Adipose tissue (tissue), 3 donors: ENCODE results near the gene RGS4. TPM values are rescaled to one million over a fixed set of nuclear protein-coding genes. Genes with fewer than 3 reads are reported as not detected.

ENCODE experiments used
- H3K27ac ChIP-seq: one replicate; pipeline ENCODE4 v1.5.1; 2013; ENCODE audit warnings: low read depth, low read length
- WGBS, 3 donors: extraction: QIAGEN DNeasy Blood & Tissue Kit; methylation state at CpG; one replicate each; pipeline ENCODE4 v1.1.7; 2013; 5-methylcytosine and 5-hydroxymethylcytosine counted together
- polyA plus RNA-seq, 3 donors: library from polyadenylated mRNA; stranded (reverse); fragments of 200-250 nt; gene quantifications; one replicate each; pipeline ENCODE4 v1.2.3, GENCODE V29; 2013
- donor health status: healthy with polysubstance abuse.
- donor health status: Bipolar disorder and iron deficiency.
- donor health status: healthy.

The RGS4 gene
- 1 to 10 TPM in 2 of 3 donors, under 1 TPM in 1; 0.93 to 8.4 (median 5.8) TPM for polyA plus RNA-seq

DNA sequence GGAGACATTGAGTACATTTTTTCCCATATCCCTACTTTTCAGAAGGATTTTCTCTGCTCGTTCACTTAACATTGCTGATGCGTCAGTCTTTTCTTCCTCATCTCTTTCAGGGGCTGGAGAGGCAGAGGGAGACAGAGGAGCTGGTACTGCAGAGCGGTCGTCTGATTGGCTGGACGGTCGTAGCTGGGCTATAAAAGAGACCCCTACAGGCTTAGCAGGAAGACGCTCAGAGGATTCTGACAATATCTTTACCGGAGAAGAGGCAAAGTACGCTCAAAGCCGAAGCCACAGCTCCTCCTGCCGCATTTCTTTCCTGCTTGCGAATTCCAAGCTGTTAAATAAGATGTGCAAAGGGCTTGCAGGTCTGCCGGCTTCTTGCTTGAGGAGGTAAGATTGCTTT lies at the start of gene RGS4:
Gene RGS4 (plus strand): TSS at position 220 of the 400 bp plus-strand sequence. CDS start 124 bp downstream, at position 344.
- no peak within 1 kb of the TSS for H3K27ac ChIP-seq
- 0 to 3% (median 3%) methylated on average over 13 of the region's 13 CpGs for WGBS, 3 donors

DNA sequence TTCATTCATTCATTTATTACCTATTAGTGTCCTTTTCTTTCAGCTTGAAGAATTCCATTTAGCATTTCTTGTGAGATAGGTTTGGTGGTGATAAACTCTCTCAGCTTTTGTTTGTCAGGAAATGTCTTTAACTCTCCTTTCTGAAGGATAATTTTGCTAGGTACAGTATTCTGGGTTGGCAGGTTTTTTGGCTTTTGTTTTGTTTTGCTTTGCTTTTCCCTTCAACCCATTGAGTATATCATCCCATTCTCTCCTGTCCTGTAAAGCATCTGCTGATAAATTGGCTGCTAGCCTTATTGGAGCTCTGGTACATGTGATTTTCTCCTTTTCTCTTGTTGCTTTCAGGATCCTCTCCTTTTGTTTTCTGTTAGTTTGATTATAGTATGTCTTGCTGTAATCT lies 47.0 kb upstream of the RGS4 start:
- no peak overlapping the region for H3K27ac ChIP-seq

GRCh38 chr1:163027610-163028009 lies 41.6 kb upstream of the RGS4 start:
- no peak overlapping the region for H3K27ac ChIP-seq

- H3K27ac ChIP-seq, result no peak overlapping the region
- WGBS, 3 donors, result 79 to 83% (median 81%) methylated on average over 5 of the region's 5 CpGs
These were observed 39.3 kb upstream of the RGS4 start for GRCh38 chr1:163029901-163030300.

- 46 to 77% (median 54%) methylated on average over 3 of the region's 3 CpGs for WGBS, 3 donors
- H3K27ac ChIP-seq, result no peak overlapping the region
These were observed 33.5 kb upstream of the RGS4 start for GRCh38 chr1:163035446-163036249.

- H3K27ac ChIP-seq, result no peak overlapping the region
- 22 to 45% (median 28%) methylated on average over 1 of the region's 1 CpG for WGBS, 3 donors
These were observed 32.5 kb upstream of the RGS4 start for GRCh38 chr1:163036671-163037070.

GRCh38 chr1:163038928-163039706 lies 30.0 kb upstream of the RGS4 start:
- H3K27ac ChIP-seq, result no peak overlapping the region
- WGBS, 3 donors, result 80 to 88% (median 85%) methylated on average over 2 of the region's 2 CpGs

DNA sequence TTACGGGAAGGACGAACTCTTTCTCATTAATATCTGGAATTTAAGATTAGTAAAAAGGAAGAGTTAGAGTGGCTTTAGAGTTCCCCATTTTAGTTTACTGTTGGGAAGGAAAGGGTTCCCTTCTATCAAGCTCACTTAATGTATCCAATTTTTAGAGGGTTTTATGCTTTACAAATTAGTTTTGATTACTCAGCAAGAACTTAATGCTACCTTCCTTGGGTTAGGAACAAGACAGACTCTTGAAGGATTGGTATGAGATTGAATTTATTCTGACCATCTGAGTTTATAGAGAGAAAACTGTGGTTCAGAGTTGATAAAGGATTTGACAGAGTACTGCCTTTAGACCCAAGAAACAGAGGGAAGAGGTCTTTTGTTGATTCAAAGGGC lies 29.5 kb upstream of the RGS4 start:
- H3K27ac ChIP-seq, result no peak overlapping the region
- 89 to 94% (median 93%) methylated on average over 2 of the region's 2 CpGs for WGBS, 3 donors

- WGBS, 3 donors, result 14 to 24% (median 14%) methylated on average over 1 of the region's 1 CpG
- no peak overlapping the region for H3K27ac ChIP-seq
These were observed 23.1 kb upstream of the RGS4 start for GRCh38 chr1:163046071-163046470.

DNA sequence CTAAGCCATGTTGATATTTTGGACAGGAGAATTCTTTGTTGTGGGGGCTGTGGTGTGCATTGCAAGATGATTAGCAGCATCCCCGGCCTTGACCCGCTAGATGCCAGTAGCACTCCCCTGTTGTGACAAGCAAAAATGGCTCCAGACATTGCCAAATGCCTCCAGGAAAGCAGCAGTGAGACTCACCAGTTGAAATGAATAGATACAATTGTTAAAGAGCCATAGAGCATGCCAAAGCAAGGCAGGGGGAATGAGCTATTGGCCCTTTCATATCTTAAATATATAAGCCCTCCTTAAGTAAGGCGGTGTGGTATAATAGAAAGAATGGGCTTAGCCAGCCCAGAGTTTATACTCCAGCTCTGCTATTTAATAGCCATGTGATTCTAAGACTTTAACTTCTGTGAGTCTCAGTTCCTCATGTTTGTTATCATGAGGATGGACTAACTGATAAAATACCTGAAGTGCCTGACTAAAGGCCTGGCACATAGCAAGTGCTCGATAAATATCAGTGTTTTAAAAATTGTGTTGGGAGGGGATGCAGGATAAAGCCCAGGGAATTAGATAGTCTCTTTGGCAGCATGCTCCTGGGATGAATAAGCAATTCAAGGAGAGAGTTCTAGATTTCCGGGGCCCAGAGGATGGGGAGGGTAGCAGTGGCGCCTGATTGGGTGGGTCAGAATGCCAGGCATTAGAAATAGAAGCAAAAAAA lies 21.1 kb upstream of the RGS4 start:
- WGBS, 3 donors, result 90 to 92% (median 91%) methylated on average over 6 of the region's 6 CpGs
- no peak overlapping the region for H3K27ac ChIP-seq

DNA sequence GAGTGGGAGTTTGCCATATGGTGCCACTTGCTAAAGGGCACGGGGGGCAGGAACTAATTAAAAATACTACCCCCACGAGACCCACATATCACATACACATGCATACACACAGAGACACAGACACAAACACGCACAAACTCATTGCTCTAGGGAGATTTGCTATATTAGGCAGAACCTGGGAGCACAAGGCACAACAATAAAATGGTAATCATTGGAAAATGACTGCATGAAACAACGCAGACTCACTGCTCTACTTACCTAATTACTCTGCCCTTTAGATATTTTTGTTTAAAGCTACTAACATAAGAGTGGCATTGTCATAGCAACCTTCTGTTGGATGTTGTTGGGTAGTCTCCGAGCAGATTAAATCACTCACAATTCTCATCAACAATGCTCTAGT lies 20.3 kb upstream of the RGS4 start:
- H3K27ac ChIP-seq, result no peak overlapping the region
- 51 to 79% (median 71%) methylated on average over 5 of the region's 5 CpGs for WGBS, 3 donors

DNA sequence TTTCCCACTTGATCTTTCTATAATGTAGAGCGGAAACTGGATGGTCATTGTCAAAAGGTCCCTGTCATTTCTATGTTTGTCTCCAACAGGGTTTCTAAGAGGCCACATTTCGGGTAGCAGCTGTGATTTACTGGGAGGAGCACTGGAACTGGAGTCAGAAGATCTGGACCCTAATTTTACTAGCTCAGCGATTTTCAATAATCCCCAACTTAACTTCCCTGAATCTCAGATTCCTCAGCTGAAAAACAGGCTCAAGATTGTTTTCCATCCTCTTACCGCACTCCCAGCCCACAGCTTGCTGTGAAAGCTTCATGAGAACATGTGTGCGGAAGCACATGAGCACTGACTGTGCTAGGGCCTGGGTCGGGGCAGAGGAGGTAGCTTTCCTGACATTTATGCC lies 19.9 kb upstream of the RGS4 start:
- WGBS, 3 donors, result 86 to 90% (median 89%) methylated on average over 6 of the region's 6 CpGs
- H3K27ac ChIP-seq, result no peak overlapping the region

GRCh38 chr1:163050496-163050895 lies 18.7 kb upstream of the RGS4 start:
- H3K27ac ChIP-seq, result no peak overlapping the region

- 35 to 42% (median 37%) methylated on average over 2 of the region's 2 CpGs for WGBS, 3 donors
- no peak overlapping the region for H3K27ac ChIP-seq
These were observed 15.0 kb upstream of the RGS4 start for GRCh38 chr1:163054181-163054591.

DNA sequence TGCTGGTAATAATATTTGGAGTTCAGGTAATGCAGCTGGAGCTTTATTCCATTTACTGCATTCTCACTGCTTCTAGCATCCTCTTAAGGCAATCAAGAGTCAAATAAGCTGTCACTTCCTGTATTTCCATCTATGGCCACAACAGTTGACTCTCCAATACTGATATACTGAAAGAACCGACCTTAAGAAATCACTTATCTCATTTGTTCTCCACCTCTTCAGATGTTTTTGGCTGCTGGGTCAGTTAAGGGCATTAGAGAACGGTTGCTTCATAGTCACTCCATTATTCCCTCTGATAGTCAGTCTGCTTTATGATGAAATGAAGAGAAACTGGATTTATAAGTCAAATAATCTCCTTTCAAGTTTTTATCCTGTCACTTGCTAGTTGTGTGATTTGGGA lies 14.2 kb upstream of the RGS4 start:
- 29 to 48% (median 41%) methylated on average over 2 of the region's 2 CpGs for WGBS, 3 donors

DNA sequence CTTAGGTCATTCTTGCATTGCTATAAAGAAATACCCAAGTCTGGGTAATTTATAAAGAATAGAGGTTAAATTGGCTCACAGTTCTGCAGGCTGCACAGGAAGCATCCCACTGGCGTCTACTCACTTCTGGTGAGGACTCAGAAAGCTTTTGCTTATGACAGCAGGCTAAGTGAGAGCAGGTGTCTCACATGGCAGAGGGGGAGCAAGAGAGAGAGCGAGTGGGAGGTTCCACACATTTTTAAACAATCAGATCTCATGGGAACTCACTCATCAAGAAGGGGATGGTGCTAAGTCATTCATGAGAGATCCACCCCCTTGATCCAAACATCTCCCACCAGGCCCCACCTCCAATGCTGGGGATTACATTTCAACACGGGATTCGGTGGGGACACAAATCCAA lies 13.6 kb upstream of the RGS4 start:
- WGBS, 3 donors, result 57 to 77% (median 72%) methylated on average over 4 of the region's 4 CpGs
- H3K27ac ChIP-seq, result no peak overlapping the region

More for the DNA sequence above, 14.2 kb upstream of the RGS4 start:
- no peak overlapping the region for H3K27ac ChIP-seq

- H3K27ac ChIP-seq, result no peak overlapping the region
These were observed 12.3 kb upstream of the RGS4 start for GRCh38 chr1:163056831-163057230.

GRCh38 chr1:163060343-163061007 lies 8.7 kb upstream of the RGS4 start:
- WGBS, 3 donors, result 56 to 81% (median 64%) methylated on average over 1 of the region's 1 CpG
- H3K27ac ChIP-seq, result no peak overlapping the region

- H3K27ac ChIP-seq, result no peak overlapping the region
These were observed 6.0 kb upstream of the RGS4 start for GRCh38 chr1:163063143-163063542.
